PFSK-1 (cell line): ENCODE measurements around the gene BICD2.

ENCODE experiments used
- POLR2AphosphoS5 ChIP-seq: IDR thresholded peaks from 2 replicates; pipeline ENCODE4 v1.6.1; 2012; ENCODE audit warnings: low read depth, mild to moderate bottlenecking, control low read depth, low read length, moderate library complexity
- SIN3A ChIP-seq: IDR thresholded peaks from 2 replicates; pipeline ENCODE4 v1.6.1; 2012; ENCODE audit warnings: mild to moderate bottlenecking, low read length, moderate library complexity, borderline replicate concordance; ENCODE audit not compliant: insufficient read depth
- TAF1 ChIP-seq: IDR thresholded peaks from 2 replicates; pipeline ENCODE4 v1.6.1; 2012; ENCODE audit warnings: low read length, control low read depth, borderline replicate concordance; ENCODE audit not compliant: insufficient read depth
- TF ChIP-seq, protein P1 (sequence below), 2 experiments: IDR thresholded peaks; 2 replicates each; pipeline versions ENCODE4 v1.6.1 to v1.8.0; 2011 to 2012; ENCODE audit warnings: low read depth in 2 of 2, low read length in 2 of 2, control low read depth in 1 of 2, inconsistent platforms in 1 of 2, mild to moderate bottlenecking in 1 of 2, moderate library complexity in 1 of 2; ENCODE audit not compliant: insufficient read depth in 1 of 2

DNA sequence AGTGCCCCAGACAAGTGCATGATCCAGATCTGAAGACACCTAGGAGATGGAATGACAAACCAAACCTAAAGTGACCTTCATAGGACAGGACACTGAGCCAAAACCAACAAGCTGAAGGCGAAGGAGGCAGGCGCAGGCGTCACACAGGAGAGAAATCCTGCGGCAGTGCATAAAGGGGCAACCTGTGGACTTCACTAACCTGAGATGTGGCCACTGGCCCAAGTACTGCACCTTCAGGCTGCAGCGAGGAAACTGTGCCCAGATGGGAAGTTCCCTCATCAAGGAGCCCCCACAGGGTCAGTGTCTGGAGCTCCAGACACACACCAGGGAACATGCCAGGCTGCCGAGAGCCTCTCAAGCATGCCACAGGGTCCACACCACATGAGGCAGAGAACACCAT lies 98.4 kb downstream of the BICD2 start:
- TF ChIP-seq, protein P1, sequence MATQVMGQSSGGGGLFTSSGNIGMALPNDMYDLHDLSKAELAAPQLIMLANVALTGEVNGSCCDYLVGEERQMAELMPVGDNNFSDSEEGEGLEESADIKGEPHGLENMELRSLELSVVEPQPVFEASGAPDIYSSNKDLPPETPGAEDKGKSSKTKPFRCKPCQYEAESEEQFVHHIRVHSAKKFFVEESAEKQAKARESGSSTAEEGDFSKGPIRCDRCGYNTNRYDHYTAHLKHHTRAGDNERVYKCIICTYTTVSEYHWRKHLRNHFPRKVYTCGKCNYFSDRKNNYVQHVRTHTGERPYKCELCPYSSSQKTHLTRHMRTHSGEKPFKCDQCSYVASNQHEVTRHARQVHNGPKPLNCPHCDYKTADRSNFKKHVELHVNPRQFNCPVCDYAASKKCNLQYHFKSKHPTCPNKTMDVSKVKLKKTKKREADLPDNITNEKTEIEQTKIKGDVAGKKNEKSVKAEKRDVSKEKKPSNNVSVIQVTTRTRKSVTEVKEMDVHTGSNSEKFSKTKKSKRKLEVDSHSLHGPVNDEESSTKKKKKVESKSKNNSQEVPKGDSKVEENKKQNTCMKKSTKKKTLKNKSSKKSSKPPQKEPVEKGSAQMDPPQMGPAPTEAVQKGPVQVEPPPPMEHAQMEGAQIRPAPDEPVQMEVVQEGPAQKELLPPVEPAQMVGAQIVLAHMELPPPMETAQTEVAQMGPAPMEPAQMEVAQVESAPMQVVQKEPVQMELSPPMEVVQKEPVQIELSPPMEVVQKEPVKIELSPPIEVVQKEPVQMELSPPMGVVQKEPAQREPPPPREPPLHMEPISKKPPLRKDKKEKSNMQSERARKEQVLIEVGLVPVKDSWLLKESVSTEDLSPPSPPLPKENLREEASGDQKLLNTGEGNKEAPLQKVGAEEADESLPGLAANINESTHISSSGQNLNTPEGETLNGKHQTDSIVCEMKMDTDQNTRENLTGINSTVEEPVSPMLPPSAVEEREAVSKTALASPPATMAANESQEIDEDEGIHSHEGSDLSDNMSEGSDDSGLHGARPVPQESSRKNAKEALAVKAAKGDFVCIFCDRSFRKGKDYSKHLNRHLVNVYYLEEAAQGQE (IDR thresholded peaks at IDR 0.05; ENCODE audit: insufficient read depth in 1 of 2, low read depth in 2 of 2, low read length in 2 of 2) = no peak
- TF ChIP-seq POLR2AphosphoS5 (no peak), SIN3A (no peak), TAF1 (no peak)
